NCI-H69 (cell line): Measurements from ENCODE around the gene PRKAG1.
A peak's percentile ranks its signal among the peaks of the same experiment; 100 is the strongest.

ENCODE experiments used
- DNase-seq: peaks from one replicate; lab custom pipeline; 2025; lab: John Stamatoyannopoulos, UW

PRKAG1 gene

GRCh38 chr12:48966177-48966895 is 52.2 kb downstream of the PRKAG1 start:
- DNase-seq, result no peak

- peak; percentile 56 for DNase-seq
Measured at GRCh38 chr12:48965298-48965838, 53.2 kb downstream of the PRKAG1 start.

- DNase-seq, result no peak
Measured at GRCh38 chr12:48961801-48962200, 56.8 kb downstream of the PRKAG1 start.

GRCh38 chr12:48961331-48961730 is 57.2 kb downstream of the PRKAG1 start:
- no peak for DNase-seq

GRCh38 chr12:48960834-48961233 is 57.7 kb downstream of the PRKAG1 start:
- no peak for DNase-seq

- no peak for DNase-seq
Measured at GRCh38 chr12:48958049-48958388, 60.6 kb downstream of the PRKAG1 start.

GRCh38 chr12:48957141-48958048 is 61.2 kb downstream of the PRKAG1 start, which contains the start of gene ARF3:
Gene ARF3, minus strand, starts transcription at chr12:48957487. Its CDS starts 16,392 bp downstream, at chr12:48941095.
- peak; percentile 99 for DNase-seq

- peak; percentile 98 for DNase-seq
Measured at GRCh38 chr12:48956279-48957140, 62.1 kb downstream of the PRKAG1 start.

- no peak for DNase-seq
Measured at GRCh38 chr12:48954841-48955501, 63.6 kb downstream of the PRKAG1 start.

- no peak for DNase-seq
Measured at GRCh38 chr12:48954061-48954460, 64.5 kb downstream of the PRKAG1 start.

GRCh38 chr12:48952691-48953090 is 65.9 kb downstream of the PRKAG1 start:
- no peak for DNase-seq
